HUES64 (cell line): ENCODE measurements around the gene CD200R1L.
A peak's percentile ranks its signal among the peaks of the same experiment; 100 is the strongest.

Source experiments
- H3K27ac ChIP-seq: 2 replicates; pipeline ENCODE4 v1.7.0; 2013; ENCODE audit warnings: low read depth, low read length, inconsistent platforms
- H3K27me3 ChIP-seq: 2 replicates; pipeline ENCODE4 v1.6.1; 2013; ENCODE audit warnings: mild to moderate bottlenecking, low read length; ENCODE audit not compliant: insufficient read depth
- H3K36me3 ChIP-seq: 2 replicates; pipeline ENCODE4 v1.6.1; 2013; ENCODE audit warnings: mild to moderate bottlenecking, low read length; ENCODE audit not compliant: insufficient read depth
- H3K4me1 ChIP-seq: 2 replicates; pipeline ENCODE4 v1.6.1; 2013; ENCODE audit warnings: mild to moderate bottlenecking, low read length, moderate library complexity; ENCODE audit not compliant: insufficient read depth
- H3K4me3 ChIP-seq: 2 replicates; pipeline ENCODE4 v1.5.1; 2013; ENCODE audit warnings: mild to moderate bottlenecking, low read length, moderate library complexity
- H3K9ac ChIP-seq: 2 replicates; pipeline ENCODE4 v1.6.1; 2013; ENCODE audit warnings: mild to moderate bottlenecking, low read depth, low read length
- H3K9me3 ChIP-seq: 2 replicates; pipeline ENCODE4 v1.6.1; 2013; ENCODE audit warnings: low read depth, low read length; ENCODE audit not compliant: insufficient read depth
- WGBS: fragments of 150-250, 120-280 bp; methylation state at CpG from one replicate; pipeline ENCODE4 v1.1.7; 2013; ENCODE audit warnings: missing lambda C conversion rate; 5-methylcytosine and 5-hydroxymethylcytosine counted together

Gene CD200R1L

DNA sequence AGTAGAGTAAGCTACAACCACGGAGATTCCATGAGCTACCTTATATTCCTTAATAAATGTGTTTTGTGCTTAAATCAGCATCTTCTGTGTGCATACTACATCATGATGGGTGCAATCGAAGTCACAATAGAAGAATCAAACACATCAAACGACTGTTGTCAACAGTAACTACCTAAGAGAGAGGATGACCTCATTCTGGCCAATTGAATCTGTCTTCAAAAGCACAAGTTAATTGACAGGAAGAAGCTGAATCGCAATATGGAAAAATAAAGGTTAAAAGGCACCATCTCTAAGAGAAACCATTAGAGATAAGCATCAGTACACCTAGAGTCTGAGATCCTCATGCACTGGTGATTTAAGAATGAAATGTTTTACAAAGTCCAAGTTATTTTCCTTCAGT, 39.0 kb downstream of the CD200R1L start:
- Histone ChIP-seq H3K36me3 (no peaks in the 10 kb centered on the region), H3K9me3 (no peaks in the 10 kb centered on the region), H3K4me3 (no peak overlapping the region), H3K4me1 (no peaks in the 10 kb centered on the region), H3K27me3 (no peaks in the 10 kb centered on the region), H3K9ac (no peak overlapping the region), H3K27ac (no peak overlapping the region)
- WGBS: 75% methylated on average over 3 of the region's 4 CpGs

DNA sequence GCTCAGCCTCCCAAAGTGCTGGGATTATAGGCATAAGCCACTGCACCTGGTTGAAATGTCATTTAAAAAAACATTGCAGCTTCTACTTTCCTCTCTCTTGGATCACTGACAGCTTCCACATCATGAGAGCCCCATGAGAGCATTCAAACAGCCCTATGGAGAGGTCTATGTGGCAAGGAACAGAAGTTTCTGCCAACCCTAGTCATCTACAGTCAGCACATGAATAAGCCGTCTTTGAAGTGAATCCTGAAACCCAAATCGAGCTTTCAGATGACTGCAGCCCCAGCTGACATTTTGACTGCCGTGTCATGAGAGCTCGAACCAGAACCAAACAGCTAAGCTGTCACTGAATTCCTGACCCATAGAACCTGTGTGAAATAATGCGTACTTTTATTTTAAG, 39.8 kb downstream of the CD200R1L start:
- WGBS: 84% methylated on average over 4 of the region's 5 CpGs
- H3K9me3 ChIP-seq: no peaks in the 10 kb centered on the region
- H3K9ac ChIP-seq: no peak overlapping the region
- no peak overlapping the region for H3K4me3 ChIP-seq
- H3K27ac ChIP-seq: no peak overlapping the region
- H3K36me3 ChIP-seq: no peaks in the 10 kb centered on the region
- no peaks in the 10 kb centered on the region for H3K27me3 ChIP-seq
- H3K4me1 ChIP-seq: no peaks in the 10 kb centered on the region

DNA sequence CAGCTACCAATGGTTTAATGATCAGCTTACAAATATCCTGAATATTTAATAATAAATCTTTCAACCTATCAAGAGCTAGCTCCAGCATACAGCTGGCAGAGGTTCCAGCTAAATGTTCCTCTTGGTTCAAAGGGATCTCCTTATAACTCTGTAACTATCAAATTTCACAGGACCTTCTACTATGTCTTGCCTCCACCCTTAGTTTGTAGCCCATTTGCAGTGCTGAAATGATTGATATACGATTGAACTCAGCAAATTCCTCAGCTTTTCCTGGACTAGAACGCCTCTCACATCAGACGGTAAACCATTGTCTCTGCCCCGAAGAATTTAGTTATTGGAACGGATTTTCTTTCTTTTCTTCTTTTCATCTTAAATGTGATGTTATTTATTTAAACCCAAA, 41.5 kb downstream of the CD200R1L start:
- Histone ChIP-seq H3K27ac (no peak overlapping the region), H3K4me3 (no peak overlapping the region), H3K9ac (no peak overlapping the region), H3K27me3 (no peaks in the 10 kb centered on the region), H3K9me3 (no peaks in the 10 kb centered on the region), H3K4me1 (no peaks in the 10 kb centered on the region), H3K36me3 (no peaks in the 10 kb centered on the region)
- WGBS: 95% methylated on average over 4 of the region's 5 CpGs

DNA sequence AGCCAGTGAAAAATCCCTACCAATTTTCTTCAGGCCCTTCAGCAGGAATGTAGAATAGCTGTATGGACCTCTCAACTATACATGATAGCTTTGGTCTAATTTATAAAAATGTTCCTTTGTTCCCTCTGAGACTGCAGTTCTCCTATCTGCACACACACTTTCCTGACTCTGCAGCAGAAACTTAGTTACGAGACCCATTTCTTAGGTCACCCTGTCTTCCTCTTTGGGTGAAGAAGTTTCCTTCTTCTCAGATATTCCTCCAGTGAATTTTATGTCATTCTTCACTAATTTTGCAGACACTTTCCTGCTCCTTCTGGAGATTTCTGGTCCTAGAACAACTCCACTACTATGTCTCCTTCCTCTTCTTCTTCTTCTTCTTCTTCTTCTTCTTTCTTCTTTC, 42.6 kb downstream of the CD200R1L start:
- no peak overlapping the region for H3K27ac ChIP-seq
- no peaks in the 10 kb centered on the region for H3K36me3 ChIP-seq
- 100% methylated on average over 1 of the region's 1 CpG for WGBS
- H3K9me3 ChIP-seq: no peaks in the 10 kb centered on the region
- H3K4me1 ChIP-seq: no peaks in the 10 kb centered on the region
- H3K27me3 ChIP-seq: no peaks in the 10 kb centered on the region
- no peak overlapping the region for H3K9ac ChIP-seq
- H3K4me3 ChIP-seq: no peak overlapping the region

DNA sequence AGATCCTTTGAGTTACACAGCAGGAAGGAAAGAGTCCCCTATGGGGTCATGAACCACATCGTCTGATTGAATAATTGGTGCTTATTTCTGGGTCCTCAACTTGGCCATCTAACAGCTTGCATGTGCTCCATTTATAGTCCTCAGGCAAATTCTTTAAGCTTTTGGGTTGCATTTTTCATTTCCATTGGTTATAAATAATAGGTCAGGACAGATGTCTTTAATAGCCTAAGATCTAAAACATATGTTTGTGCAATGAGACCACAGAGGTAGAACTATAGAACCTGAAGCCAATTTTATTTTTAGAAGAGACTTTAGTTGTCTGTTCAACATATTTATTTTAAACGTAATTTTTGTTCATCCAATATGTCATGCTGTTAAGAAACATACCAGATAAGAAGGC, 43.2 kb downstream of the CD200R1L start:
- Histone ChIP-seq H3K4me3 (no peak overlapping the region), H3K27me3 (no peaks in the 10 kb centered on the region), H3K9me3 (no peaks in the 10 kb centered on the region), H3K36me3 (no peaks in the 10 kb centered on the region), H3K27ac (no peak overlapping the region), H3K9ac (no peak overlapping the region), H3K4me1 (no peaks in the 10 kb centered on the region)
- 99% methylated on average over 2 of the region's 2 CpGs for WGBS

DNA sequence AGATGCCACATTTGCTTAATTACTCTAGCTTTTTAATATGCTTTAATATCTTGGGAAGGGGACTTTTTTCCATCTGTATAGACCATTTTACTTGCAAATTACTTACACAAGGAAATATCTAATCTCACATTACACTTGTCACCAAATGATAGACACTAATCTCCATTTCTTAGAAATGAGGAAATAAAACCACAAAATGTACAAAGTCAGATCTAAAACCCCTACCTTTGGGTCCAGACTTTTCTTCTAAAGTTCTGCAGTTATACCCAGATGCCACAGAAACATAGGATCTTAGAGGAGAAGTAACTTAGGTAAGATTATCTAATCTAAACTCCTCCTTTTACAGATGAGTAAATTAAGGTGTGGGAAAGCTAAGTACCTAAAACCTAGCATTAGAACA, 44.3 kb downstream of the CD200R1L start:
- no peak overlapping the region for H3K9ac ChIP-seq
- no peak overlapping the region for H3K4me3 ChIP-seq
- no peaks in the 10 kb centered on the region for H3K9me3 ChIP-seq
- H3K27ac ChIP-seq: no peak overlapping the region
- no peaks in the 10 kb centered on the region for H3K36me3 ChIP-seq
- H3K4me1 ChIP-seq: no peaks in the 10 kb centered on the region
- H3K27me3 ChIP-seq: no peaks in the 10 kb centered on the region

DNA sequence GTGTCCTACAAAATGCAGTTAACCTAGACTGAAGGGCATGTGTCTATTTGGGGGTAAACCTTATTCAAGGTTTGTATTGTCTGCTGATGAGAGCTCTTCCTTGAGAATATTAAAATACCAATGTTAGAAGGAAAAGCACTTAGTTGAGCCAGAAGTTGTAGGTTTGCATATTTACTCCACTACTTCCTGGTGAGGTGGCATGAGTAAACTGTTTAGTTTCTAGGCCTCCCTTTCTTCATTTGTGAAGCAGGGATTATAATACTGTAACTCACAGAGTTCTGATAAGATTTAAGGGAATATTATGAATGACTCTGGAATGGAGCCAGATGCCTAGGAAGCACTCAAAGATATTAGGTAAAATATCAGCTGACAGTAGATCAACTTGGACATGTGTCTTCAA, 46.7 kb downstream of the CD200R1L start:
- Histone ChIP-seq H3K27me3 (no peaks in the 10 kb centered on the region), H3K9me3 (no peaks in the 10 kb centered on the region), H3K27ac (no peak overlapping the region), H3K4me1 (no peaks in the 10 kb centered on the region), H3K9ac (no peak overlapping the region), H3K36me3 (no peaks in the 10 kb centered on the region), H3K4me3 (no peak overlapping the region)

DNA sequence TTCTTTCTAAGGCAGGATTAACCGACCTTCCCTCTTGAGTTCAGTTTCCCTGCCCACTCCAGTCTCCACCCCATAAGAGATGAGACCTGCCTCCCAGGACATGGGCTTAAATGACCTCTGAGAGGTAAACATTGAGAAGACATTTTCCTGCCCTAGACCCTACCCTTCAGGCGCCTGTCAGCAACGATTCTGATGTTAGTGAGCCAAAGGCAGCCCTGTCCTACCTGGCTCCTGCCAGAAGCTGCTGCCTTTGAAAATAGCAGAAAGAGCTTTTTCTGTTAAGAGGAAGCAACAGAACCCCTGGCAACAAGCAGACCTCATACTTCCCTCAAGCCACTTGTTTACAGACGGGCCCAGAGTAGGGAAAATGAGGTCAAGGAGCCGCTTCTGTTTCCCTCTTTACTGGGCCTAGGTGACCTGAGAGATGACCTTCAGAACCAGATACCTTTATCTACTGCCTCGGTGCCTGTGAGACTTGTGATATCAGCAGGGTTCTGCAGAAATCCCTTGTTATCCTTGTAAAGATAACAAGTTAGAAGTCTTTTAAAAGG, 52.0 kb downstream of the CD200R1L start:
- Histone ChIP-seq H3K27ac (0 out of 2 replicates have a peak overlapping the region, but pooled peaks have one; percentile 19), H3K9me3 (no peaks in the 10 kb centered on the region), H3K36me3 (no peaks in the 10 kb centered on the region), H3K4me3 (no peak overlapping the region), H3K9ac (no peak overlapping the region), H3K4me1 (peaks cover 13% of the 10 kb centered on the region), H3K27me3 (no peaks in the 10 kb centered on the region)
- 83% methylated on average over 6 of the region's 6 CpGs for WGBS

DNA sequence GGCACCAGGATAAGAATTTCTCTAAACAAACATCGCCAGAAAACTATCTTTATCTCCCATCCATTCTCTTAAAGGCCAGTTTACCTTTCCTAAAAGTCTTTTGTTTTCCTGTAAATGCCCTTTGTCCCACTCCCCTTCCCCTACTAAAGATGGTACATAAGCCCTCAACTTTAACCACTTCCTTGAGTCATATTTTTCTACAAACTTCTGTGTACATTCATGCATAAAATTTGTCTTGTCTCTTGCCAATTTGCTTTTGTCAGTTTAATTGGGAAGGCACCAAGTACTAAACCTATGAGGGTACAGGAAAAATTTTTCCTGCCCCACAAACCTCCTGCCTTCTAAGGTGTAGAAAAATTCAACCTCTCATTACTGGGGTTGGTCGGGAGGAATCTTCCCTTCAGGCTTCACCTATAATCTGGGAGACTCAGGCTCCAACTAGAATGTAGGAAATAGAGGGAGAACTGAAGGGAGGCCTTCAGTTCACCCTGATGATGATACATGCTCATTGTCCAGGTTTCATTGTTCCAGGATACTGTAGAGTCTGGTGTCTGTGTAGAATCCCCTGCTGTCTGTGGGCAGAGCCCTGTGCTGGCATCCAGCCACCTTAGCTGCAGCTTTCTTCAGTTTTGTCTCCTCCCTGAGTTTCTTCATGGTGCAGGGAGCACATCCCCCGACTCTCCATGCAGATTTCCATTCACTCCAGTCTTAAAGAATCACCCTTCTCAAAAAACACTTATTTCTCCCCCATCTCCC, 53.2 kb downstream of the CD200R1L start:
- peaks cover 13% of the 10 kb centered on the region for H3K4me1 ChIP-seq
- H3K9ac ChIP-seq: no peak overlapping the region
- H3K27ac ChIP-seq: no peak overlapping the region
- H3K9me3 ChIP-seq: no peaks in the 10 kb centered on the region
- H3K27me3 ChIP-seq: no peaks in the 10 kb centered on the region
- 86% methylated on average over 2 of the region's 3 CpGs for WGBS
- H3K4me3 ChIP-seq: no peak overlapping the region
- no peaks in the 10 kb centered on the region for H3K36me3 ChIP-seq

DNA sequence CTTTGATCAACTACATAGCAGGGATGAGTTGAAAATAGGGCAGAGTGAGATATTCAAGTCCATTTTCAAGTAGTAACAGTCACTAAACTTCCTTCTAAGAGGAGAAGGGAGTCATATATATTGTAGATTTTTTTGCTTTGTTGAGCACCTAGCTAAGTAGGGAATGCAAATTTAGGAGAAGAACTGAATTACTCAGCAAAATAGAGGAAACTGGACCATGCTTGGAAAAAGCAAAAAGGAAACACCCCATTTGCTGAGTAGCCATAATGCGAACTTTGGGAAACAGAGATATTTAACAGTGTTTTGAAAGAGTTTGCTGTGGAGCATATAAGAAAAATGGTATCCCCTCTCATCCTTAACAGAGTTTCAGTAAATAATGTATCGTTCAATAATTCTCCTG, 54.9 kb downstream of the CD200R1L start:
- H3K4me3 ChIP-seq: no peak overlapping the region
- H3K27ac ChIP-seq: no peak overlapping the region
- 92% methylated on average over 2 of the region's 2 CpGs for WGBS
- no peaks in the 10 kb centered on the region for H3K27me3 ChIP-seq
- H3K36me3 ChIP-seq: no peaks in the 10 kb centered on the region
- H3K9ac ChIP-seq: no peak overlapping the region
- peaks cover 13% of the 10 kb centered on the region for H3K4me1 ChIP-seq
- 0 out of 2 replicates have a peak, but pooled peaks cover 4% of the 10 kb centered on the region for H3K9me3 ChIP-seq

DNA sequence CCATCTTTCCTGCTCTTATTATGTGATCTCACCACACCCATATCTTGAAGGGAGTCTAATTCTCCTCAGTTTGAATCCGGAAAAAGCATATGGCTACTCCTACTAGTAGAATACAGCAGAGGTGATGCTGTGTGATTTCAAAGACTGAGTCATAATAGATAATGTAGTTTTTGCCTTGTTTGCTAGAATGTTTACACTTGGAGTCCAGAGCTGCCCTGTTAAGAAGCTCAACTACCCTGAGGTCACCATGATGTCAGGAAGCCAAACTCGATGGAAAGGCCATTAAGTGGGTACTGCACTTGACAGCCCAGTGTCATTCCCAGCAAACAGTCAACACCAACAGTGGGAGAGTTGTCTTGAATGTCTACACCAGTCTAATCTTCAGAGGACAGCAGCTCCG, 56.9 kb downstream of the CD200R1L start:
- H3K9ac ChIP-seq: no peak overlapping the region
- H3K36me3 ChIP-seq: no peaks in the 10 kb centered on the region
- no peak overlapping the region for H3K27ac ChIP-seq
- H3K4me1 ChIP-seq: peaks cover 13% of the 10 kb centered on the region
- H3K27me3 ChIP-seq: no peaks in the 10 kb centered on the region
- no peak overlapping the region for H3K4me3 ChIP-seq
- WGBS: 96% methylated on average over 3 of the region's 3 CpGs
- 0 out of 2 replicates have a peak, but pooled peaks cover 4% of the 10 kb centered on the region for H3K9me3 ChIP-seq
